Ovary (tissue), 9 donors: ENCODE results near the gene RASA3. TPM values are rescaled to one million over a fixed set of nuclear protein-coding genes. Genes with fewer than 3 reads are reported as not detected.
A peak's percentile ranks its signal among the peaks of the same experiment; 100 is the strongest.

Experiments
- DNase-seq, 5 donors: peaks; one replicate each; pipeline ENCODE4 v3.0.0-alpha.2; 2019 to 2020
- H3K27ac ChIP-seq, 2 donors: fragments of 200-600 bp; one replicate each; pipeline versions ENCODE4 v1.5.1 to v1.8.0; 2019 to 2022
- H3K27me3 ChIP-seq: fragments of 200-600 bp; one replicate; pipeline ENCODE4 v1.8.0; 2022
- H3K36me3 ChIP-seq: fragments of 200-600 bp; sonication (generic); one replicate; pipeline ENCODE4 v1.5.1; 2019
- H3K4me1 ChIP-seq: one replicate; pipeline ENCODE4 v1.8.1; 2013; ENCODE audit warnings: mild to moderate bottlenecking, moderate library complexity; ENCODE audit not compliant: insufficient read depth
- H3K4me3 ChIP-seq: fragments of 200-600 bp; sonication (generic); one replicate; pipeline ENCODE4 v1.5.1; 2017
- H3K9me3 ChIP-seq, 2 donors: fragments of 200-600 bp in 1 of 2; sonication (generic) in 1 of 2; one replicate each; pipeline versions ENCODE4 v1.5.1 to v1.8.1; 2013 to 2019; ENCODE audit warnings: mild to moderate bottlenecking in 1 of 2, moderate library complexity in 1 of 2
- EP300 ChIP-seq: sonication (generic); formaldehyde crosslinking; IDR thresholded peaks from one replicate; pipeline ENCODE4 v1.6.1; 2017; ENCODE audit warnings: antibody characterized with exemption
- POLR2A ChIP-seq: fragments of 450-650 bp; IDR thresholded peaks from one replicate; pipeline ENCODE4 v1.6.1; 2017; ENCODE audit warnings: antibody characterized with exemption, mild to moderate bottlenecking, moderate library complexity
- WGBS, 3 donors: extraction: QIAGEN DNeasy Blood & Tissue Kit in 1 of 3; methylation state at CpG; one replicate each; pipeline versions ENCODE4 v1.1.5 to v1.1.7; 2013 to 2017; 5-methylcytosine and 5-hydroxymethylcytosine counted together
- intact Hi-C, 4 donors: fragments of 100-400 bp; cut with DNase I; formaldehyde crosslinking; loops; one replicate each; pipeline versions ENCODE4 v1.11.0 to v1.15.1; 2022 to 2023
- polyA plus RNA-seq, 2 donors: library from polyadenylated mRNA; stranded (reverse); fragments of 200-250 nt in 1 of 2; fragments of 350-450 nt in 1 of 2; fragmentation: Illumina TruSeq in 1 of 2; extraction: RNeasy Lipid Tissue Mini Kit (QIAGEN cat#74804) in 1 of 2; gene quantifications; one replicate each; pipeline ENCODE4 v1.2.3, GENCODE V29; 2013 to 2014
- total RNA-seq, 7 donors: library from RNA; depleted of rRNA in 2 of 7; stranded (reverse); fragments of >200 nt in 2 of 7; fragmentation: NEBNext Ultra II Directional in 3 of 7; extraction: Animal tissue kit (Norgen Biotek cat#: 25700) in 3 of 7; gene quantifications; one replicate each; pipeline versions ENCODE4 v1.1.0 to v1.2.4, GENCODE V29; 2016 to 2023
- TF ChIP-seq, protein P1 (sequence below), 3 donors: fragments of 450-650 bp in 2 of 3; fragments of 200-600 bp in 1 of 3; IDR thresholded peaks; one replicate each; pipeline versions ENCODE4 v1.5.1 to v1.8.0; 2016 to 2022; ENCODE audit warnings: antibody characterized with exemption in 3 of 3, mild to moderate bottlenecking in 1 of 3
- donor health status: DM: no; HTN: no; CAD: no; lungs with moderate emphysema.
- donor health status: DM: no; HTN: no; CAD: no.
- donor health status: Bipolar disorder and iron deficiency.
- donor health status: DM: yes; HTN: yes; CAD: no.
- donor health status: DM: no; HTN: no; CAD: no.
- donor health status: DM: yes; HTN: yes; CAD: no.

RASA3 gene
- total and polyA plus RNA-seq, 9 donors: 5.4 to 16.9 (median 9.4) TPM

GRCh38 chr13:114071410-114071809 is 61.0 kb downstream of the RASA3 start:
- peaks cover 5% of the 10 kb centered on the region for H3K4me1 ChIP-seq
- no peak for TF ChIP-seq POLR2A
- no peak for TF ChIP-seq EP300
- TF ChIP-seq, protein P1, sequence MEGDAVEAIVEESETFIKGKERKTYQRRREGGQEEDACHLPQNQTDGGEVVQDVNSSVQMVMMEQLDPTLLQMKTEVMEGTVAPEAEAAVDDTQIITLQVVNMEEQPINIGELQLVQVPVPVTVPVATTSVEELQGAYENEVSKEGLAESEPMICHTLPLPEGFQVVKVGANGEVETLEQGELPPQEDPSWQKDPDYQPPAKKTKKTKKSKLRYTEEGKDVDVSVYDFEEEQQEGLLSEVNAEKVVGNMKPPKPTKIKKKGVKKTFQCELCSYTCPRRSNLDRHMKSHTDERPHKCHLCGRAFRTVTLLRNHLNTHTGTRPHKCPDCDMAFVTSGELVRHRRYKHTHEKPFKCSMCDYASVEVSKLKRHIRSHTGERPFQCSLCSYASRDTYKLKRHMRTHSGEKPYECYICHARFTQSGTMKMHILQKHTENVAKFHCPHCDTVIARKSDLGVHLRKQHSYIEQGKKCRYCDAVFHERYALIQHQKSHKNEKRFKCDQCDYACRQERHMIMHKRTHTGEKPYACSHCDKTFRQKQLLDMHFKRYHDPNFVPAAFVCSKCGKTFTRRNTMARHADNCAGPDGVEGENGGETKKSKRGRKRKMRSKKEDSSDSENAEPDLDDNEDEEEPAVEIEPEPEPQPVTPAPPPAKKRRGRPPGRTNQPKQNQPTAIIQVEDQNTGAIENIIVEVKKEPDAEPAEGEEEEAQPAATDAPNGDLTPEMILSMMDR (IDR thresholded peaks at IDR 0.05): no peak
- peak in 1 of 5 donors; percentile 15 for DNase-seq
- H3K36me3 ChIP-seq: no peaks in the 10 kb centered on the region
- H3K27ac ChIP-seq: no peak overlapping the region
- 90 to 92% (median 91%) methylated on average over 10 of the region's 10 CpGs for WGBS, 3 donors
- no peaks in the 10 kb centered on the region for H3K27me3 ChIP-seq
- no peak overlapping the region for H3K4me3 ChIP-seq
- no peaks in the 10 kb centered on the region for H3K9me3 ChIP-seq
- intact Hi-C loops: no loop called here

DNA sequence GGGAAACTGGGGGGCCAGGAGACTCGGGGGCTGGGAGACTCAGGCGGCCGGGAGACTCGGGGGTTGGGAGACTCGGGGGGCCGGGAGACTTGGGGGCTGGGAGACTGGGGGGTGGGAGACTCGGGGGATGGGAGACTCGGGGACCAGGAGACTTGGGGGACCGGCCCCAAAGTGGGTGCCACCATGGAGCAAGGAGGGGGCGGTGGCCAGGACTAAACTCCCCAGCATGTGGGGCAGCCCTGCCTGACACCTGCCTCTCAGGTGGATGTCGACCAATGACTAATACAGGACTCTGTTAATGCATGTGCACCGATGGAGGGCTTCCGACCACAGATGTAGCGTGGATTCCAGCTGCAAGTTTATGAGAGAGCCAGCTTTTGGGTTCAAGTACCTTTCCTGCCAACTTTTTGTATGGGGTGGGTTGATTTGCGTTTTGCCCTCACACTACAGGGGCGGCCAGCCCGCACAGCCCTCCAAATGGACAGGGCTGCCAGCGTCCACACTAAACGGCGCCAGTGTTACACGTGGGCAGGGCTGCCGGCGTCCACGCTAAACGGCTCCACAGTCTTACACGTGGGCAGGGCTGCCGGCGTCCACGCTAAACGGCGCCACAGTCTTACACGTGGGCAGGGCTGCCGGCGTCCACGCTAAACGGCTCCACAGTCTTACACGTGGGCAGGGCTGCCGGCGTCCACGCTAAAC is 62.2 kb downstream of the RASA3 start:
- DNase-seq: peak in 3 of 5 donors; percentile 17 to 33 (median 18)
- Histone ChIP-seq H3K4me1 (peaks cover 12% of the 10 kb centered on the region), H3K4me3 (no peak overlapping the region), H3K36me3 (no peaks in the 10 kb centered on the region), H3K9me3 (no peaks in the 10 kb centered on the region), H3K27ac (no peak overlapping the region), H3K27me3 (no peaks in the 10 kb centered on the region)
- TF ChIP-seq, protein P1 (IDR thresholded peaks at IDR 0.05): no peak
- no peak for TF ChIP-seq POLR2A
- TF ChIP-seq EP300: no peak
- WGBS, 3 donors: 94 to 96% (median 95%) methylated on average over 40 of the region's 40 CpGs
- intact Hi-C loops: no loop called here

DNA sequence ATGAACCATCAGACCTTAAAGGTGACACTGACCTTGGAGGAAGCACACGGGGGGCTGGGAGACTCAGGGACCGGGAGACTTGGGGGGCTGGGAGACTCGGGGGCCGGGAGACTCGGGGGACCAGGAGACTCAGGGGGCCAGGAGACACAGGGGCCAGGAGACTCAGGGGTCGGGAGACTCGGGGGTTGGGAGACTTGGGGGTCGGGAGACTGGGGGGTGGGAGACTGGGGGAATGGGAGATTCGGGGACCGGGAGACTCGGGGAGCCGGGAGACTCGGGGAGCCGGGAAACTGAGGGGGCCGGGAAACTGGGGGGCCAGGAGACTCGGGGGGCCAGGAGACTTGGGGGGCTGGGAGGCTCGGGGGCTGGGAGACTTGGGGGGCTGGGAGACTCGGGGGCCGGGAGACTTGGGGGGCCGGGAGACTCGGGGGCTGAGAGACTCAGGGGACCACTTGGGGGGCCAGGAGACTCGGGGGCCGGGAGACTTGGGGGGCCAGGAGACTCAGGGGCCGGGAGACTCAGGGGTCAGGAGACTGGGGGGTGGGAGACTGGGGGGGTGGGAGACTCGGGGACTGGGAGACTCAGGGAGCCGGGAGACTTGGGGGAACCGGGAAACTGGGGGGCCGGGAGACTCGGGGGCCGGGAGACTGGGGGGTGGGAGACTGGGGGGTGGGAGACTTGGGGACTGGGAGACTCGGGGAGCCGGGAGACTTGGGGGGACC is 62.9 kb downstream of the RASA3 start:
- no peak overlapping the region for H3K4me3 ChIP-seq
- no peak for TF ChIP-seq EP300
- no peak for TF ChIP-seq POLR2A
- TF ChIP-seq, protein P1 (IDR thresholded peaks at IDR 0.05): no peak
- DNase-seq: peak in 1 of 5 donors; percentile 22
- intact Hi-C loops: loop anchor here in 3 of 4 donors (5.0 to 10.0 kb wide), 3 partner anchors 58 to 65 kb away; partner anchors contain the start of gene RASA3 (in 2 of the 3)
- H3K27ac ChIP-seq: peak overlapping the region in 1 of 2 donors; percentile 77
- no peaks in the 10 kb centered on the region for H3K36me3 ChIP-seq
- H3K4me1 ChIP-seq: peaks cover 14% of the 10 kb centered on the region
- no peaks in the 10 kb centered on the region for H3K27me3 ChIP-seq
- WGBS, 3 donors: 73 to 77% (median 74%) methylated on average over 18 to 32 of the region's 32 CpGs
- H3K9me3 ChIP-seq: no peaks in the 10 kb centered on the region

DNA sequence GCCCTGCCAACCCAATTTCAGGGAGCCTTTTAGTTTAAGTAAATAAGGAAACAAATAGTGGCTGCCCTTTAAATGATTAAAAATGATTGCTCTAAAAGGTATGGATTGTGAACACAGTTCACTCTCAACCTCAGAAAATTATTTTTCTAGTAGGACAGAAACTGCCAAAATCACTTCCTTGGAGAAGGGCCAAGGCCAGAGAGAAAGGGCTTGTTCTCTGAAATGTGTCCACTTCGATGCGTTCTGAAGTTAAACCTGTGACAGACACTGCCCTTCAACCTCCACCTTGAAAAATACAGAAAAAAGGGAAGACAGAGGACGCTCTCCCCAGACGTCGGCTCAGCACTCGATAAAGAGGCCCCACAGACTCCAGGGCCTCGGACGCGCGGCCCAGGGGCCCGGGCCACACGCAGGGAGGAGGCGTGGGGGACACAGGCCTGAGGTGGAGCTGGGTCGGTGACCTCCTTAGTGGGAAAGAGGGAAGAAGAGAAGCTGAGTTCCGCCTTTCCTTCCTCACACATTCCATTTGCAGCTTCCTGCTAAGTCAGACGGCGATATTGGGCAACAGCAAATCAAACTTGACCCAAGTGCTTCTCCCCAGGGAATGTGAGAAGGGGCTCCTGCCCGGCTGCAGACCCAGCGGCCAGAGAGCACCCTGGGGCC is 63.6 kb downstream of the RASA3 start:
- no peak for TF ChIP-seq POLR2A
- TF ChIP-seq, protein P1 (IDR thresholded peaks at IDR 0.05): no peak
- TF ChIP-seq EP300: no peak
- peaks cover 19% of the 10 kb centered on the region for H3K4me1 ChIP-seq
- H3K36me3 ChIP-seq: no peaks in the 10 kb centered on the region
- peak overlapping the region; percentile 37 to 77 for H3K27ac ChIP-seq
- no peaks in the 10 kb centered on the region for H3K9me3 ChIP-seq
- no peak overlapping the region for H3K4me3 ChIP-seq
- peak in 3 of 5 donors; percentile 34 to 53 (median 52) for DNase-seq
- no peaks in the 10 kb centered on the region for H3K27me3 ChIP-seq
- intact Hi-C loops: loop anchor here in 3 of 4 donors (5.0 to 10.0 kb wide), 3 partner anchors 59 to 66 kb away; partner anchors contain the start of gene RASA3 (in 2 of the 3)
- WGBS, 3 donors: 11 to 25% (median 16%) methylated on average over 19 of the region's 19 CpGs
